RWPE1 (cell line): ENCODE data around the gene ADGRD1.
A peak's percentile ranks its signal among the peaks of the same experiment; 100 is the strongest.

Source experiments
- CTCF ChIA-PET: fragments of 350-600 bp; sonication (Branson Sonifier 250); formaldehyde crosslinking; extraction: SDS; loops from one replicate; lab custom pipeline; 2021; lab: Yijun Ruan, JAX
- POLR2A ChIA-PET: fragments of 400-600 bp; formaldehyde crosslinking; extraction: SDS; loops from one replicate; lab custom pipeline; 2020; ENCODE audit warnings: antibody characterized with exemption; ENCODE audit not compliant: low non-redundant PET; lab: Yijun Ruan, JAX
- DNase-seq: peaks from one replicate; pipeline ENCODE4 v3.0.0; 2012; ENCODE audit warnings: low spot score
- H3K27ac ChIP-seq: fragments of 450-650 bp; 2 replicates; pipeline ENCODE4 v1.5.1; 2017
- CTCF ChIP-seq: fragments of 450-650 bp; conservative IDR thresholded peaks from 2 replicates; pipeline ENCODE4 v1.5.1; 2017; ENCODE audit warnings: low read depth, mild to moderate bottlenecking

The ADGRD1 gene

GRCh38 chr12:130916241-130916911, 37.3 kb upstream of the ADGRD1 start:
- peak; percentile 29 for DNase-seq
- TF ChIP-seq CTCF: peak; percentile 67
- ChIA-PET POLR2A (no interaction called here), CTCF (interaction anchor here (0.6 to 1.2 kb wide), 7 partner anchors 8 to 835 kb away, joined by 3 to 10 read pairs (median 3); no protein-coding TSS in a partner anchor)
- no peak overlapping the region for H3K27ac ChIP-seq

- no peak for TF ChIP-seq CTCF
- no peak overlapping the region for H3K27ac ChIP-seq
- ChIA-PET POLR2A (no interaction called here), CTCF (no interaction called here)
- no peak for DNase-seq
These were observed 36.1 kb upstream of the ADGRD1 start for GRCh38 chr12:130917607-130918006.

GRCh38 chr12:130919086-130919485, 34.6 kb upstream of the ADGRD1 start:
- no peak for DNase-seq
- H3K27ac ChIP-seq: no peak overlapping the region
- CTCF ChIA-PET: no interaction called here
- TF ChIP-seq CTCF: no peak
- POLR2A ChIA-PET: no interaction called here

GRCh38 chr12:130920119-130920703, 33.5 kb upstream of the ADGRD1 start:
- ChIA-PET CTCF (interaction anchor here (0.6 kb wide), 1 partner anchor 905 kb away, joined by 3 read pairs; no protein-coding TSS in a partner anchor), POLR2A (no interaction called here)
- DNase-seq: no peak
- TF ChIP-seq CTCF: no peak
- no peak overlapping the region for H3K27ac ChIP-seq

GRCh38 chr12:130920723-130921381, 32.9 kb upstream of the ADGRD1 start:
- POLR2A ChIA-PET: no interaction called here
- no peak for TF ChIP-seq CTCF
- DNase-seq: no peak
- CTCF ChIA-PET: no interaction called here
- H3K27ac ChIP-seq: no peak overlapping the region

- TF ChIP-seq CTCF: no peak
- no peak for DNase-seq
- CTCF ChIA-PET: interaction anchor here (0.6 to 0.7 kb wide), 2 partner anchors 103 to 191 kb away, joined by 3 read pairs; no protein-coding TSS in a partner anchor
- POLR2A ChIA-PET: no interaction called here
- no peak overlapping the region for H3K27ac ChIP-seq
These were observed 31.2 kb upstream of the ADGRD1 start for GRCh38 chr12:130922511-130922953.
